DMS53 (cell line): Measurements from ENCODE around the gene VPS4A.

ENCODE experiments used
- DNase-seq: peaks from one replicate; lab custom pipeline; 2025; lab: John Stamatoyannopoulos, UW

The VPS4A gene

GRCh38 chr16:69307091-69307490 is 4.1 kb upstream of the VPS4A start:
- no peak for DNase-seq

DNA sequence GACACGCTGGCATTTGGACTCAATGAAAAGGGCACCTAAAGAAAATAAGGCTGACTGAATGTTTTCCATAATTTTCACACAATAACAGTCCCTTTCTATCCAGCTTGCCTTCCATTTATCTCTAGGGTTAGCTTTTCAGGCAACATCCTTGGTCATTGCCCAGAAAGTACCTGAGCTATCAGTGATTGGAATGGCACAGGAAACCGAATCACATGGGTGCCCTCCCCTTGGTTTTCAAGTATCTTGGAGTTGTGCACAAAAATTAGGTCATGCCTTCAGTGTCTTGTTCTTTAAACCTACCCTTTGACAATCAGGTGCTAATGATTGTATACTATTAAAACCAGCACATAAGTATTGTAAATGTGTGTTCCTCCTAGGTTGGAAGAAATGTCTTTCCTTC is 3.3 kb upstream of the VPS4A start:
- DNase-seq: no peak

DNA sequence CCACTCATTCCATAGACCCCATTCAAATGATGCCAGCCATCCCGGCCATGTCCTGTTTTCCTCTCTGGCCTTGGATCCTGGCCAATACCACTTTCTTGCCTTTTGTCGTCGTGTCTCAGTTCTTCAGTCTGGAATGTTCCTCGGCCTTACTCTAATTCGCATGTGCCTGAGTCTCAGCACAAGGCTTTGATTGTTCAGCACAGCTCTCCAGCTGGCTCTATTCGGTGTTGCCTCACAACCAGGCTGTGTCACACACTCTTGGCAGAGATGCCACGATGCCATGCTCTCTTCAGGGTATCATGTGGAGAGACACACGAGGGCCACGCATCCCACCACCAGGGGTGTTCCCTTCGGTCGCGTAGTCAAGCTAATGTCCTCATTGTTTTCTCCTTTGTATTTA is 1.8 kb upstream of the VPS4A start:
- no peak for DNase-seq

DNA sequence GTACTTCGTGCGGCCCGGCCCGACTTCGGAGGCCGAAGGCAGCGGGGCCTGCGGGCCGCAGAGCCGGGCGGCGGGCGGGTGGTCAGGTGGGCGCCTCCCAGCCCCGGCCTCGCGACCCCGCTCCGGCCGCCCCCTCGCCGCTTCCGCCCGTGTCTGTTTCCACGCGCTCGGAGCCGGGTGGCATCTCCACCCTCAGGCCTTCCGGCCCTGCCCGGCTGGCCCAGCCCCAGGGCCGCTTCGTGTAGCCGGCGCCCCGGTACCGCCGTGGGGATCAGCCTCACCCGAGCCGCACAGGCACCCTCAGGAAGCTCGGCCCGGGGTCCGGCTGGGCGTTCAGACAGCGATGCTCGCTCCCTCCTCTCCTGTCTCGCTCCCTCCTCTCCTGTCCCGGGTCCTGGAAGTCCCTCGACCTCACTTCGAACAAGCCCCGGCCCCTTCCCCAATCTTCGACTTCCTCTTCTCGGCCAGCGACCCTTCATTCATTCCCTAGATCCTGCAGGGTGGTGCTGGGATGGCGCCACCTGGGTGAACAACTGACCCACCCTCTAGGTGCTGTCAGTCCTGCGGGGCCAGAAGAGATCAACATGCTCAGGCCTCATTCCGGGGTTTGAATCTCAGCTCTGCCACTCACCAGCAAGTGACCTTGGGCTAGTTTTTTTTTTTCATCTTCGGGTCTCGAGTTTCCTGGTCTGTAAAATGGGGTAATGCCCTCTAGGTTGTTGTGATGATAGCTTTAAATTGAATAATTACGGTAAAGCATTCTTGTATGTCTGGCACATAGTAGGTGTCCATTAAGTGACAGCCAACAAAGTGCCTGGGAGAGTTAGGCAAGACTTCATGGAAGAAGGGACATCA is 610 bp downstream of the VPS4A start:
- DNase-seq: peak; percentile 62

DNA sequence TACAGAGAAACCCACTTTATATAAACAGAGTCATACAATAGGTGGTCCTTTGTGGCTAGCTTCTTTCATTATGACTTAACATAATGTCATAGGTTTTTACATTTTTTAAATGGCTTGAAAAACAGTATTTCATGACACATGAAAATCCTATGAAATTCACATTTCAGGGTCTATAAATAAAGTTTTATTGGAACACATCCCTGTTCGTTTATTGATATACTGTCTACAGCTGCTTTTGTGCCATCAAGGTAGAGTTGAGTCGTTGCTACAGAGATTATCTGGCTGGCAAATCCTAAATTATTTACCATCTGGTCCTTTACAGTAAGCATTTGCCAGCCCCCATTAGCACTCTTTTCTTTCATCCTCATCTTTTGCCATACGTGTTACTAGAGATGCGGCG is 2.3 kb downstream of the VPS4A start:
- no peak for DNase-seq

DNA sequence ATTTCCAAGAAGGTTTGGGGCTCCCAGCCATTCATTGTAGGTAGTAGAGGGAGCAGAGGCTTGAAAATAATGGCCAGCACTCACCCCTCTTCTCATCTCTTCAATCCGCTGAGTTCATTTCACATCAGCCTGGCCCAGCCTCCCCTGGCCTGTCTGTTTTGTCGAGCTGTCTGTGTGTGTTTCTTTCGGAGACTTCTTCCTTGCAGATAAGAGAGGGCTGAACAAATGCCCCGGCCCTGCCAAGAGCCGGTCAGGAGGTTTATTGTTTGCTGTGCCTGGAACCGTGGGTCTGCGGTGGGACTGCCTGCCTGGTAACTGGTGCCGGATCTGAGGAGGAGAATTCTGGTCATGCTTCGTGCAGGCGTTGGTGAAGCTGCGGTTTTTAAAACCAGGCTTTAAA is 3.4 kb downstream of the VPS4A start:
- no peak for DNase-seq

GRCh38 chr16:69315486-69316311 is 4.5 kb downstream of the VPS4A start:
- no peak for DNase-seq

DNA sequence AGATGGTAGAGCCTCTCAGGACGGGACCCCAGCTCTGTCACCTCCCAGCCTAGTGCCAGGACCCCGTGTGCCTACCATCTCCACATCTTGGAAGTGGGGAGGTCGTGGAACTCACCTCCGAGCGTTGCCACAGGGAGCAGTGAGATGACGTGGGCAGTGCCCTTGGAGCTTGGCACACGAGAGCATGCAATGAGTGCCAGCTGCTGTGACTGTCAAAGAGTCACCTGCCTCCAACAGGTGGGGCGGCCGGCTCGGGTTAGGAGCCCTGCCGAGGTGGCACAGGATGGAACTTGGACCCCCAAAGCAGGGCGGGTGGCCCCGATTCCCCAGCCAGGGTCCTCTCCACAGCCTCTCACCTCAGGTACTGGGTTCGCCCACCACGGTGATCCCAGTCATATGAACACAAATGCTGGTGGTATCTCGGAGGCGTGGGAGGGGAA is 5.5 kb downstream of the VPS4A start:
- no peak for DNase-seq

DNA sequence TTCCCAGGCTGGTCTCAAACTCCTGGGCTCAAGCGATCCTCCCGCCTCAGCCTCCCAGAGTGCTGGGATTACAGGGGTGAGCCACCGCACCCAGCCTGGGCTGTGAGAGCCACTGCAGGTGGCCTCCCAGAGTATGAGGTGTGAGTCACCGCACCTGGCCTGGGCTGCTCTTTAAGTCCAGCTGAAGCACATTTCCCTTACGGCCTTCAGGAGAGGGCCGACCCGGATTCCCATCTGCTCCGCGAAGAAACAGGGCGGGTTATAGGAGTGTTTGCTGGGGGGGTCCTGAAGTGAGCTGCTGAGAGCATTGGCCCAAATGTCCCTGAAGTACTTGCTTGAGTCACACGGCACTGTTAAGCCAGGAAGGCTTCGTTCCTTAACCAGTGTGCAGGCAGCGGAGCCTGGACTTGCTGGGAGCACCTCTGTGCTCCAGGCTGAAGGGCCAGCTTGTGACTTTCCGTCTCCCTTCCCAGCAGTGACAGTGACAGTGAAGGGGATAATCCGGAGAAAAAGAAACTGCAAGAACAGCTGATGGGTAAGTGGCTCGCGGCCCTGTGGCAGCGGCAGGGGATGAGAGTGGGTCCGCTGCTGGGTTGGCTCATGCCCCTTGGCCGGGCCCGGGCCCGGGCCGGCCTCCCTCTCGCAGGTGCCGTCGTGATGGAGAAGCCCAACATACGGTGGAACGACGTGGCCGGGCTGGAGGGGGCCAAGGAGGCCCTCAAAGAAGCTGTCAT is 7.2 kb downstream of the VPS4A start:
- peak; percentile 93 for DNase-seq

- no peak for DNase-seq
These were observed 7.8 kb downstream of the VPS4A start for GRCh38 chr16:69318911-69319289.

- no peak for DNase-seq
These were observed 8.2 kb downstream of the VPS4A start for GRCh38 chr16:69319381-69319780.

- DNase-seq: no peak
These were observed 8.9 kb downstream of the VPS4A start for GRCh38 chr16:69319826-69320739.

DNA sequence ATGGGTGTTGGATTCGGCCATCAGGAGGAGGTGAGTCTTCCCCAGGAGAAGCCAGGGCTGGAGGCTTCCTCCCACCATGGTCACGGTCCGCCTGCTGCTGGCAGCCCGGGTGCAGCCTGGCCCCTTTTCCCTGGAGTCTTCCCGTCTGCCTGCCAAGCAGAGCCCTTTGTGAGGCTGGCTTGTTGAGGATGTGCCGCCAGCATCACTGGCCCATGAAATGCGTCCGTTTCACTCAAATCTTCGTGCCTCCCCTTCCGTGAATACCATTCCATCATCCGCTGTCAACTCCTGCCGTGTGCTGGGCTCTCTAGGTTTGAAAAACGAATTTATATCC is 9.6 kb downstream of the VPS4A start:
- DNase-seq: no peak

GRCh38 chr16:69321080-69321479 is 9.9 kb downstream of the VPS4A start:
- no peak for DNase-seq

GRCh38 chr16:69322343-69322742 is 11.2 kb downstream of the VPS4A start:
- no peak for DNase-seq

DNA sequence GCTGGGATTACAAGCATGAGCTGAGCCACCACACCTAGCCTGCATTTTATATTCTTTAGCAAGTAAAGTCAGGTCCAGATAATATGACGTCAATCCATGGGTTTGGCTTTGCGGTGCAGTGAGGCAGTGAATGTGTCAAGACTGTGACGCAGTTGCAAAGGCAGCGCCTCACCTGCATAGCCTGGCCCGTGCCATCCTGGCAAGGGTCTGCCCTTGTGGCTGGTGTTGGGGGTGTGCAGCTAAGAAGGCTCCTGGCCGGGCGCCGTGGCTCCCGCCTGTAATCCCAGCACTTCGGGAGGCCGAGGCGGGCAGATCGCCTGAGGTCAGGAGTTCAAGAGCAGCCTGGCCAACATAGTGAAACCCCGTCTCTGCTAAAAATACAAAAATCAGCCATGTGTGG is 12.3 kb downstream of the VPS4A start:
- DNase-seq: no peak

- DNase-seq: peak; percentile 41
These were observed 12.9 kb downstream of the VPS4A start for GRCh38 chr16:69324013-69324531.

- DNase-seq: no peak
These were observed 13.6 kb downstream of the VPS4A start for GRCh38 chr16:69324585-69325253.

DNA sequence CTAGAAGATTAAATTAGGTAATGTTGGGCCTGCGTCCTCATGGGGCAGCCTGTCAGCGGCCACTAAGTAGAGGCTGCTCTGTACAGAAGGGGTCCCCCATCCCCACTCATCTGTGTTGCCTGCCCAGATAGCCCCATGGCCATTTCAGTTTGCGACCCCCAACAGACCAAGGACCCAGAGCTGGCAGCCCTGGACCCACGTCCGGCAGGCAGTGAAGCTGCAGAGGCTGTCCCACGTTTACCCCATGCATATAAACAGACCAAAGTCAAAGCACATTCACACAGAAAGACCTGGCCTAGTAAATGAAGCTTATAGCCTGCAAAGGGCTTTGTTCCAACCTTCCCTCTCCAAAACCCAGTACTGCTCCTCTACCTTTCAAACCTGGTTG is 14.6 kb downstream of the VPS4A start:
- DNase-seq: no peak

- DNase-seq: peak; percentile 30
These were observed 15.2 kb downstream of the VPS4A start for GRCh38 chr16:69326172-69326873.
